ELR (cell line): ENCODE measurements around the gene ETV5.
A peak's percentile ranks its signal among the peaks of the same experiment; 100 is the strongest.

Source experiments
- DNase-seq: peaks from one replicate; pipeline ENCODE4 v3.0.0-alpha.2; 2015; ENCODE audit warnings: low read depth

ETV5 gene

GRCh38 chr3:186095561-186096081 is 13.3 kb downstream of the ETV5 start:
- no peak for DNase-seq

- no peak for DNase-seq
These were observed 14.0 kb downstream of the ETV5 start for GRCh38 chr3:186094696-186095425.

- no peak for DNase-seq
These were observed 14.6 kb downstream of the ETV5 start for GRCh38 chr3:186094271-186094670.

GRCh38 chr3:186093271-186093900 is 15.5 kb downstream of the ETV5 start:
- DNase-seq: no peak

- no peak for DNase-seq
These were observed 16.4 kb downstream of the ETV5 start for GRCh38 chr3:186092360-186093070.

- no peak for DNase-seq
These were observed 18.0 kb downstream of the ETV5 start for GRCh38 chr3:186090901-186091300.

GRCh38 chr3:186088335-186088734 is 20.6 kb downstream of the ETV5 start:
- no peak for DNase-seq

GRCh38 chr3:186084264-186084663 is 24.6 kb downstream of the ETV5 start:
- no peak for DNase-seq

GRCh38 chr3:186083746-186084145 is 25.1 kb downstream of the ETV5 start:
- no peak for DNase-seq

- DNase-seq: no peak
These were observed 26.7 kb downstream of the ETV5 start for GRCh38 chr3:186082150-186082549.

- DNase-seq: no peak
These were observed 27.2 kb downstream of the ETV5 start for GRCh38 chr3:186081678-186082077.

- DNase-seq: no peak
These were observed 27.9 kb downstream of the ETV5 start for GRCh38 chr3:186080849-186081438.

GRCh38 chr3:186079925-186080324 is 29.0 kb downstream of the ETV5 start:
- no peak for DNase-seq

GRCh38 chr3:186077466-186077865 is 31.4 kb downstream of the ETV5 start:
- no peak for DNase-seq

- DNase-seq: no peak
These were observed 32.8 kb downstream of the ETV5 start for GRCh38 chr3:186075931-186076567.

GRCh38 chr3:186075489-186075888 is 33.4 kb downstream of the ETV5 start:
- DNase-seq: no peak

GRCh38 chr3:186073641-186074040 is 35.2 kb downstream of the ETV5 start:
- DNase-seq: peak; percentile 13

GRCh38 chr3:186070996-186071395 is 37.9 kb downstream of the ETV5 start:
- no peak for DNase-seq

- no peak for DNase-seq
These were observed 38.3 kb downstream of the ETV5 start for GRCh38 chr3:186070550-186070949.

GRCh38 chr3:186070133-186070532 is 38.8 kb downstream of the ETV5 start:
- DNase-seq: no peak

- DNase-seq: no peak
These were observed 39.7 kb downstream of the ETV5 start for GRCh38 chr3:186069199-186069598.

GRCh38 chr3:186068243-186068552 is 40.7 kb downstream of the ETV5 start:
- DNase-seq: no peak
